GM19043 (cell line): ENCODE results near the gene ADARB2.
A peak's percentile ranks its signal among the peaks of the same experiment; 100 is the strongest.

Experiments
- ATAC-seq: cut with Tn5 transposase; IDR thresholded peaks from one replicate; pipeline ENCODE4 v1.9.1; 2021; ENCODE audit warnings: low read depth; ENCODE audit not compliant: unreplicated experiment

The ADARB2 gene

DNA sequence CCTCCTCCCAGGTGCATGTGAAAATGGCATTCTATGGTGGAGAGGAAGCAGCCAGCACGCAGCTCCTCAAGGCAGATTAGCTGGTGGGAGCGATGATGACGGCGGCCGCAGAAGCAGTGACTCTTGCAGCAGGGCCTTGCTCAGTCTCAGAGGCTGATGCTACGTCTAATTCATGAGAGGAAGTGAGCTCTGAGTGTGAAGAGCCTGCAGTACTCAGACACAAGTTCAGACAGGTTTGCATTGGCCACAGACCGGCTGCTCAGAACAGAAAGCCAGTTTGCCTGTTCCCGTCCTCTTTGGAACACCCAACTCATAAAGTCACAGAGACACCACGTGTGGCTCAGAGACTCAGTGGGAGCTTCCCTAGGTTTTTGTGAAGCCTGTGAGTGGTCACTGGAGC is 136.5 kb downstream of the ADARB2 start:
- ATAC-seq, result no peak

DNA sequence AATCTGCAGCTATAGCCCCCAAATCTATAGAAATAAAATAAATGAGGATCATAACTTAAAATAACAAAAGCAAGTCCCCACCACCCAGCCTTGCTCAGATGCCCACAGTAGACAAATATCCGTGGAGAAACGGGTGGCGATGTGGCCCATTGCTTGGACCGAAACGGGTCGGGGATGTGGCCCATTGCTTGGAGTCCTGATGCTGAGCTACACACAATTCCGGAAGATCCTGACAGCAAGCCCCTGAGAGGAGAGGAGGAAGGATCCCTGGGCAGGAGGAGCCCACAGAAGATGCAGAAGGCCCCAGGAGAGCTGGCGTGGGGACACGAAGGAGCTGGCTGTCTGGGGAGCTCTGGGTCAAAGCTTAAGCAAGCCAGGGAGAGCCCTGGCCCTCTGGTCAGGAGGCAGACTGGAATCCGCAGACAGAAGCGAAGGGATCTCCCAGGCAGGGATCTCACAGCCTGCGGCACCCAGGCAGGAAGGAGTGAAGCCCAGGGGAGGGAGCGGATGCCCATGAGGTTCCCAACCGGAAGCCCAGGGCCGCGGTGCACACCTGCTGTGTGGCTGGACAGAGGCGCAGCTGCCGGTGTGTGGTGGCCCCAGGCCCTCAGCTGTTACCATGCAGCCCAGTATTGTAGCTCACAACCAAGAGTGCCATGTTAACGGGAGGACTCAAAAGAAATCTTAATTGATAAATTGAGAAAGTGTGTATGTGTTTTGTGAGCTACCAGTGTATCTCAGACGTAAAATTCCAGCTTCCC is 138.8 kb downstream of the ADARB2 start:
- no peak for ATAC-seq

- peak; percentile 70 for ATAC-seq
Observed at GRCh38 chr10:1597370-1598146, 139.8 kb downstream of the ADARB2 start.

DNA sequence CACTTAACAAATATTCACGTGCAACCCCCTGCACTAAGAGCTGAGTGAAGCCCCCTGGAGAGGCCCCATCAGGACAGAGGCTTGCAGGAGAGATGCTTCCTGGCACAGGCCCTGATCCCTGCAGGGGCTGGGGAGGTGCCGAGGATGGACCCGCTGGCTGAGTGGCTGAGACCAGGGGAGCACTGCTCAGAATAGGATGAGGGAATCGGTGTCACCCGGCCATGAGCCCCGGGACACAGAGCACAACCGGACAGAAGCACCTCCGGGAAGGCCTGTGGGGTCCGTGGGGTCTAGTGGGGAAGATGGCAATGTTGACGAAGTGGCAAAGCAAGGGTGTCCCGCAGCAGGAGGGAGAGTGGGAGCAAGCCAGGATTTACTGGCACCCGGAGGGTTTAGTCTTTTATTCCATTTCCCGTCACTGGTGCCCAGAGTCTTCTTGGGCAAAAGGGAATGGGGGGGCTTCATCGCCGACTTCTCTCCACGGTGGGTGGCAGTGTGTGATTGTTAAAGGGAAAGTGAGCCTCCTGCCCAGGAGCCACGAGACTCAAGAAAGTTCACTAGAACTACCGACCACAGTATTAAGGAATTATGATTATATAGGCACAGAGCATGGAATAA is 140.7 kb downstream of the ADARB2 start:
- no peak for ATAC-seq

- ATAC-seq, result no peak
Observed at GRCh38 chr10:1595726-1596125, 141.6 kb downstream of the ADARB2 start.

GRCh38 chr10:1595242-1595600 is 142.1 kb downstream of the ADARB2 start:
- ATAC-seq, result no peak

DNA sequence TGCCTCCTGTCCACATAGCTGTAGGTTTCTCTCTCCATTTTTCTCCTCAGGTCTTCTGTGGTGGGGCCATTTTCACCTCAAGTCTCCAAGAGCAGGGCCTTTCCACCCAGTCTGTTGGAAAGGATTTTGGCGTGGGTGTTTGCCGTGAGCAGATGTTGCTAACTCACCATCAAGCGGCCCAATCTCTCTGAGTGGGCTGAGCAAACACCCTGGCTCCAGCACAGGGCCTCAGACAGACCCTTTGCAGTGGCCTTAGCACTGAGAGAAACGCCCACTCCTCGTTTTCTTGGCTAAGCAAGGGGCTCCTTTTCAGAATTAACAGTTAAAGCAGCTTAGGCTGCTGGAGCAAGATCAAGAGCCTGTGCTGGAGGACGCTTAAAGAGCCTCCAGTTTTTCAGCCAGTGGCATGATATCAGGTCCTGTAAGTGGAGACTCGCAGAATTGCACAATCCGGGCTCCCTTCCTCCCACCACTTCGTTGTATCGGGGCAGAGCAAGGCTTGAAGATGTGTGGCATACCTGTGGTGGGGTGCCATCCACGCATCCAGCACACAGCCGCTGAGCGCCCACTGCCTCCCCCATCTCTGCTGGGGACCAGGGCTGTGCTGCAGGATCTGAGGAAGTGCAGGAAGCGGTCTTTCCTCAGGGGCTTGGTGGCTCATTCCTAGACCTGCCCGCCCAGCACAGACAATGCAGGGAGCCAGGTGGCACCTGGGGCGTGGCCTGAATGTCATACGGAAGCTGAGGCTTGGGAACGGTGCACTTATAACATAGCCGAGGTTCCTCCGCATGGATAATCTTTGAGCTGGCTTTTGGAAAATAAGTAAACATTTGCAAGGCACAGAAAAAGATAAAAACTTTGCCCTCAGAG is 142.7 kb downstream of the ADARB2 start:
- ATAC-seq, result no peak

GRCh38 chr10:1591742-1592141 is 145.6 kb downstream of the ADARB2 start:
- ATAC-seq, result no peak

DNA sequence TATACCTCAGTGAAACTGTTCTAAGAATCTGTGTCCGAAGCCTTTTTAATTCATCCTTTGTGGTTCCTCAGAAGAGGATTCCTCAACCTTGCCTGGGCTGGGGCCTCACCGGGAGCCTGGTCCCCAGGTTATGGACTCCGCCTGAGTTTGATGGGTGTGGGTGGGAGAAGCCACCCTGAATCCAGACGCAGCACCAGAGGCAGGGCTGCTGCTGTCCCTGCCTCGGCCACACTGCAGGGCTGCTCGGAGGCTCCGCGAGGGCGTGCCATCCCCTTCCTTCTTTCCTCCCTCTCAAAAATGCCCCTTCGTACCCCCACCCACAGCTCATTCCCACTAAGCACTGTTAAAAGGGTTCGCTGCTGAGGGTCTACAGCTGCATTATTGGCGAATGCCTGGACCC is 146.3 kb downstream of the ADARB2 start:
- no peak for ATAC-seq

GRCh38 chr10:1589257-1589656 is 148.1 kb downstream of the ADARB2 start:
- no peak for ATAC-seq

GRCh38 chr10:1582739-1583138 is 154.6 kb downstream of the ADARB2 start:
- no peak for ATAC-seq

- no peak for ATAC-seq
Observed at GRCh38 chr10:1581189-1581588, 156.1 kb downstream of the ADARB2 start.

- no peak for ATAC-seq
Observed at GRCh38 chr10:1579671-1580070, 157.7 kb downstream of the ADARB2 start.

DNA sequence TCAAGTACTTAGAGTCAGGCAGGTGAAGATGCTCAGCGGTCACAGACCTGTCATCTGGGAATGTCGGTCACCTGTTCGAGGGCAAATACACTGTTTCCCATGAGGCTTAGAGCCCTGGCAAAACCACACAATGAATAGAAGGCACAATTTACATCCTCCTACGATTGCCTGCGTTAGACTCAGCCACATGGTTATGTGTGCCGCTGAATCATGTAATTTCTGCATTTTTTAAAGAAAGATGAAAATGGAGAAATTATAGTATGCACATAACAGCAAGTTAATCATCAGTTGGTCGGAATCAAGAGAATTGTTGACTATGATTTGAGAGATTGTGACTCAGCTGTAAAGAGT is 158.2 kb downstream of the ADARB2 start:
- ATAC-seq, result no peak

DNA sequence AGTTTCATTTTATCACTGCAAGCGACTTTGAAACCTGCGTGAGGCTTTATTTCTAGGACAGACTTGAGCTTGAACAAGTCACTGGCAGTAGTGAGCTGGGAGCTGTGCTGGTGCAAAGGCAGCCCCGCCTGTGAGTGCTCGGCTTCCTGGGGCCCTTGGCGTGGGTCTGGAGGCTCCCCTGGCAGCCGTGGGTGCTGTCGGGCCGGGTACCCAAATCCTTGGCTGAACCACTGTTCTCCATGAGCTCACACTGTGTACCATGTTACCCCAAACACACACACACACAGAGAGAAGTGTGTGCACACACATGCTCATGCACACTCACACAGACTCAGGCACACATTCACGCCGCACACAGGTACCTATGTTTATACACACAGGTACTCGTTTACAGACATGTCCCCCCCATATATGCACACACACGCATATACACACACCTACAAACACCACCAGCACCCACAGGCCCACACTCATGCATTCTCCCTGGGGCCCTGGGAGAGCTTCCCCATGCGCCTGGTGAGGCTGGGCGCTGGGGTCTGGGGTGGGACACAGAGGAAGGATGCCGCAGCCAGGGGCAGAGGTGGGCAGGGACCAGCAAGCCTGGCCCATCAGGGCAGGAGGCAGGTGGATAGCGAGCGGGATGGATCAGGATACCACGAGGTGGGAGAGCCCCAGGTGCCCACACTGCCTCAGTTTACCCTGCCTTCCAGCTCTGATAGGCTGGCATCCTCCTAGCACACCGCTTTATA is 158.8 kb downstream of the ADARB2 start:
- no peak for ATAC-seq

- no peak for ATAC-seq
Observed at GRCh38 chr10:1577945-1578344, 159.4 kb downstream of the ADARB2 start.

- ATAC-seq, result no peak
Observed at GRCh38 chr10:1577373-1577770, 160.0 kb downstream of the ADARB2 start.

DNA sequence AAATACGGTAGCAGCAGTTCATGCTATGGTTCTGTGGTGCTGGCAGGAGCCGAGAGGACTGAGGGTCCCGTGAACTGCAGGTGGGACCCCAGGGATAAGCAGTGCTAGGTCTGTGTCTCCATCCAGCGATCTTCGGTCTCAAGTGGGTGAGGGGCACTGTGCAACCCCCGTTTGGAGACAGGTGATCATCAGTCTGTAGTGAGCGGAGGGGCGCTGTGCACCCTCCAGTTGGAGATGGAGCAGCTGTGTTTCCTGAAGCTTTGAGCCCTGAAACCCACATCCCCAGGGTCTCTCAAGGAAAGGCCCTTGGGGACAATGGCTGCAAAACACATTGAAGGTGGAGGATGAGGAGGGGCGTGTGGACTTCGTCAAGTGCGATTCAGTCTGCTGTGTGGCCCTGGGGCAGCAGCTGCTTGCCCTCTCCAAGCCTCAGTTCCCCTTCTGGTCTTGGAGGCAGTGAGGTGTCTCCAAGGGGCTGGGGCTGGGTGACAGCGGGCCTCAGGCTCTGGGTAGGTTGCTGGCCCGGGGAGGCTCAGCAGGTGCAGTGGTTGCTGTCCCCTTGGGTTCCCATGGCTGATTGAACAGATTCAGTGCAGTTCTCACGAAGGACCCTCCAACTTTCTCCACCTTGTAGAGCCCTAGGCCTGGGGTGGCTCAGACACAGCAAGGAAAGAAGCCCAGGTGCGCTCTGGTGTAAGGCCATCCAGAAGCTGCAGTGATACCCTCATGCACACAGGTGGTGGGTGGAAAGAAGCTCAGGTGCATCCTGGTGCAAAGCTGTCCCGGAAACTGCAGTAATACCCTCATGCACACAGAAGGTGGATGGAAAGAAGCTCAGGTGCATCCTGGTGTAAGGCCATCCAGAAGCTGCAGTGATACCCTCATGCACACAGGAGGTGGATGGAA is 160.6 kb downstream of the ADARB2 start:
- ATAC-seq, result no peak
